HG03175 (cell line): Measurements from ENCODE around the gene CXorf66.
"Not testable (repeated sequence)": the region's sequence is repeated elsewhere in the genome, so short reads cannot be mapped to it uniquely, and the experiment has no call there.

Experiments
- ATAC-seq: cut with Tn5 transposase; IDR thresholded peaks from one replicate; pipeline ENCODE4 v1.9.1; 2021; ENCODE audit warnings: mild to moderate bottlenecking, moderate library complexity; ENCODE audit not compliant: unreplicated experiment

CXorf66 gene, protein sequence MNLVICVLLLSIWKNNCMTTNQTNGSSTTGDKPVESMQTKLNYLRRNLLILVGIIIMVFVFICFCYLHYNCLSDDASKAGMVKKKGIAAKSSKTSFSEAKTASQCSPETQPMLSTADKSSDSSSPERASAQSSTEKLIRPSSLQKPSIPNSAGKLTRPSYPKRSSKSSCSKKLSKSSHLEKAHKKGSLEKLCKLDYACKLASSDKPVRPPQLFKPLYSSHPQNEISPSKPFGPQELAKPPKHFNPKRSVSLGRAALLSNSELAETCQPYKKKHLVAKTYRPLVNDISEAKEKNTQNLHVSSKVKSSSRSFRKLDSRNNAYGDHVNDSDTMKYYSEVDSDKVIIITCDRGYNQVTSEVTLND

DNA sequence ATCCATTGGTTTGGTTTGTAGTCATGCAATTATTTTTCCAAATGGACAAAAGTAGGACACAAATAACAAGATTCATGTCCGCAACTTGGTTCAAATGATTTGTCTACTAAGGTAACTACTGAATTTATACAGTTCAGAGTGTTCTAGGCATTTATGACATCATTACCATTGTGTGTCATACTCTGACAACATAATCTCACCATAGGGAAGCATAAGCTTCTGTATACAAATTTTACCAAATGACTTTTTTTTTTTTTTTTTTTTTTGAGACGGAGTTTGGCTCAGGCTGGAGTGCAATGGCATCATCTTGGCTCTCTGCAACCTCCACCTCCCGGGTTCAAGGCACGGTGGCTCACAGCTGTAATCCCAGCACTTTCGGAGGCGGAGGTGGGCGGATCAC lies at the start of gene CXorf66:
TSS of gene CXorf66 (minus strand) at position 101 of the 400 bp plus-strand sequence. CDS start at position 76, 25 bp downstream.
- no peak for ATAC-seq

DNA sequence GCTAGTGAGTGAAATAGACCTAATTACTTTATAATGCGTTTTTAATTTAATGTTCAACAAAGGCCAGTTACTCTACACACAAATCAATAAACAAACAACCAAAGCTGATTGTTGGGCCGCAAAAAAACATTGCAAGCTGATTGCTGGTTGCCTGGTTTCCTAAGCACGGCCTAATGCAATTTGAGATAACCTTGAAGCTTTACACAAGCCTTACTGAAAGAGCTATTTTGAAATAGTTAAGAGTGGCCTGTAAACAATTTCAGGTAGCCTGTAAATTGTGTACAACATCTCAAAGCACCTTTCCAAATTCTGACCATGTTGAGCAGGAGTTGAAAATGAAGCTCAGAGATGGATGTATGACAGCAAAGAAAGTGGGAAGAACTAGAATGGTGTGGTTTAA lies 17.5 kb upstream of the CXorf66 start:
- no peak for ATAC-seq

DNA sequence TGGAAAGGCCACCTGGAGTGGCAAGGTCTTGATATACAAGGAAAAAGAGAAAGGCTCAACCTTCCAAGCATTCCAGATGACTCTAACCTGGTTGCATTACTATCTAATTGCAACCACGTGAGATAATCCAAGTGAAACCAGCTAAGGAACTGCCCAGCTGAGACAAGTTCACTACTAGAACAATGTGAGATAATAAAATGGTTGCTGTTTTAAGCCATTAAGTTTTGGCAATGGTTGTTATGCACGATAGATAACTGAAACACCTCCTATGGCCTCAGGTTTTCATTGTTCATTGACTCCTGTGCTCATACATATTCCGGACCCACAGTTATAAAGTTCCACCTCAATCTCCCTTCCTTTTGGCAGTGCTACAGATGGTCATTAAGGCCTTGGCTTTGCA lies 9.2 kb upstream of the CXorf66 start:
- ATAC-seq = no peak

DNA sequence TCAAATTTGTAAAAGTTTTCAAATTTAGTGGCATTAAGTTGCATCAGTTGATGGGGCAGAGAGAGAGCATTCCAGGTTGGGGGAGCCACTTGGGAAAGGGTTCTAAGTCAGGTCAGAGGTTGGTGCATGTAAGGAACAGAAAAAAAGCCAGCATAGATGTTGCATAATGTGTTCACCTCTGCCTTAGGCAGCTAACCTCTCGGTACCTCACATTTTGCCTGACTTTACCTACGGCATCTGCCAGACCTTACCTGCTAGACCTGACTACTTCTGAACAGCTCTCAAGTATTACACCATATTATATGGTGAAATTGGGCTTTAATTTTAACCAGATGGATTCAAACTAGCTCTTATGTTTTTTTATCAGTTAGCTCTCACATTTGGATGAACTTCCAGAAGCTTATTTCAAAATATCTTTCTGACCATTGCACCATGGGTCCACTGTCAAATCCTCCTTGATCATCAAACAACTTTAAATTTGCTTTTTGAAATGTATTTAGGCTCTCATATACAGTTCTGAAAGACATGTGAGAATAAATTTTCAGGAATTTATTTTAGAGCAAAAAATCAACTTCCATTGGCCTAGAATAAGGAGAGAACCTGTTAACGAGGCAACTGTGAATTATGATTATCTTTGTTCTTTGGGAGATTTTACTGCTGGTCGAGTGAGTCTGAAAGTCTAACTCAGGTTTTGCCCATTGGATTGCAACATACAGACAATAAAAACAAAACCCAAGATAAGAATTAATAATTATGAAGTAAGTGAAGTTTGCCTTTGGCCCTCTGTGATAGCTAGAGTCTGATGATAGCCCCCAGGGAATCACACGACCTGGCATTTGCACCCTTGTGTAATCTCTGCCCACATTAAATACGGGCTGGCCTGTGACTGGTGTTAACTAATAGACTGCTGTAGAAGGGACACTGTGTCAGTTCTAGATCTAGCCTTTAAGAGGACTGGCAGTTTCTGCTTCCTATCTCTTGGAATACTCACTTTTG lies 7.6 kb upstream of the CXorf66 start:
- no peak for ATAC-seq

DNA sequence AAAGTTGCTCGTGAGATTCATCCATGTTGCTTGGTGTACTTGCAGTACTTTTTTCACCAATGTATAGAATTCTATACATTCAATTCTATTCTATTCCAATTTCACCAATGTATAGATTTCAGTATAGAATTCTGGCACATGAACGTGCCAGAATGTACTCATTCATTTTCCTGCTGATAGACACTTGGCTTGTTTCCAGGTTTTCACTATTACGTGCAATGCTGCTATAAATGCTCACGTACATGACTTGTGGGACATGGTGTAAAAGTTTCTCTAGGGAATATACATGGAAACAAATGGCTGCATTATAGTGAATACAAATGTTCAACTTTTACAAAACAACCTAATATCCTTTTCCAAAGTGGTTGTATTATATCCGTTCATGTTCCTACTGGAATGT lies 6.8 kb upstream of the CXorf66 start:
- no peak for ATAC-seq

DNA sequence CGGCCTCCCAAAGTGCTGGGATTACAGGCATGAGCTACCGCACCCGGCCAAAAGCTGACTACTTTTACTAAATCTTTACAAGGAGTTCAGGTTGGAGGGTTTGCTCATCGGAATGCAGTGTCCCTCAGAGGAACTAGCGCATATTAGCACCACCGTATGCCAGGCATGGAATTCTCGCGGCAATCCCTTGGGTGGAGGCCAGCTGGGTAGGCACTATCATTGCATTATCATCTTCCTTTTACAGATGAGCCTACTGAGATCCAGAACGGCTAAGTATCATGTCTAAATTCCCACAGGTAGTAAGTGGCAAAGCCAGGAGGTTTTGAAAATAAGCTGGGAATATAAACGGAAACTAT lies 6.1 kb upstream of the CXorf66 start:
- no peak for ATAC-seq

DNA sequence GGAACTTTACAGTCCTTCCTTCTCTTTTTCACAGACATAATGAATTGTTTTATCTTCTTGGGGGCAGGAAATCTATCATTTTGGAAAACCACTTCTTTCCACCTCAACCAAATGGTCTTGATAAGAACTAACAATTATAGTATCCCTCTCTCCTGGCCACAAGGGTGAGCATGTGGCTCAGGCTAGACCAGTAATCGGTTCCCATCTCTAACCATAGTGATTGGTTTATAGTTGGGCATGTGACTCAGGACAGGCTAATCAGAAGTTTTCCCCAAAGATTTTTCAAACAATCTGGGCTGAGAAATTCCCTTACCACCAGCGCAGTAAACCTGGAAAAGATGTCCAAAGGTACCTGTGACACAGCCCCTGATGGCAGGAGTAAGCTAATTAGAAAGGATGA lies 4.0 kb upstream of the CXorf66 start:
- no peak for ATAC-seq

DNA sequence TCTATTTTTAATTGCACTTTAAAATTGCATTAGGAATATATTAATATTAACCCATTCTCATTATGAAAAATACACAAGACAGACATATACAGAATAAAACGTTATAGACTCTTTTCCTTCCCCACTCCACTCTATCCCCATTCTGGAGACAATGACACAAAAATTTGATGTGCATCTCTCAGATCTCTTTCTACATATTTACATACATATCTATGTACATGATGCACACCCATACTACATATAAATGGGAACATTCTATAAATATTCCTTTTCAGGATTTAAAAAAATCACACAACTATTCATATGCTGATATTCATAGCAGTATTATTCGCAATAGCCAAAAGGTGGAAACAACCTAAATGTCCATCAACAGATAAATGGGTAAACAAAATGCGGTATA lies 2.4 kb upstream of the CXorf66 start:
- ATAC-seq = no peak

DNA sequence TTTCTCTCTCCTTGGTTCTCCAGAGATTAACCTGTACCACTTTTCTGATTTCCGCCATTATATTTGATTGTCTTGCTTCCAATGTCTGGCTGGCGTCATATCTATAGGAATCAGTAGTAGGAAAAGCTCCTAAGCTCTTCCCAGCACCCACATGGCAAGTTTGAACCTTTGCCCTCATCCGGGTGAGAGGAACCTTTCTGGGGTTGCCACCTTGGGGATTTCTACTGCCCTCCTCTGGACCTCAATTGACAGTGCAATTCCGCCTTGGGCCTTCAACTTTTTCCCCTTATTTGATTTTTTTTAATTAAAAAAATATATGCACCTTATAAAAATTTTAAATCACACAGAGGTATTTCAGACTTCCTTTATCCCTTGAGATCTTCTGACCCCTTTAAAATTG lies 2.0 kb upstream of the CXorf66 start:
- ATAC-seq = peak; percentile 46

DNA sequence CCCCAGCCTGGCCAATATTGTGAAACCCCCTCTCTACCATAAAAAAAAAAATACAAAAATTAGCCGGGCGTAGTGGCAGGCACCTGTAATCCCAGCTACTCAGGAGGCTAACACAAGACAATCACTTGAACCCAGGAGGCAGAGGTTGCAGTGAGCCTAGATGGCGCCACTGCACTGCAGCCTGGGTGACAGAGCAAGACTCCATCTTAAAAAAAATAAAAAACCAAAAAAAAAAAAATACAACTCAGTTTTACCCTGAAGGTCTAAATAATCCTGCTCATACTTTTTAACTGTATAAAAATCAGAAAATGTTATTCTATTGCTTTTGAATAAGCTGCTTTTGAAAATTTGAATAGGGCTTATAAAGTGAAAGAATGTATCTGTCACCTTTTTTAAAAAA lies 838 bp upstream of the CXorf66 start:
- not testable (repeated sequence) for ATAC-seq

DNA sequence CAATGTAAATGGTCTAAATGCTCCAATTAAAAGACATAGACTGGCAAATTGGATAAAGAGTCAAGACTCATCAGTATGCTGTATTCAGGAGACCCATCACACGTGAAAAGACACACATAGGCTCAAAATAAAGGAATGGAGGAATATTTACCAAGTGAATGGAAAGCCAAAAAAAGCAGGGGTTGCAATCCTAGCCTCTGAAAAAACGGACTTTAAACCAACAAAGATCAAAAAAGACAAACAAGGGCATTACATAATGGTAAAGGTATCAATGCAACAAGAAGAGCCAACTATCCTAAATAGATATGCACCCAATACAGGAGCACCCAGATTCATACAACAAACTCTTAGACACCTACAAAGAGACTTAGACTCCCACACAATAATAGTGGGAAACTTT lies 4.2 kb downstream of the CXorf66 start:
- not testable (repeated sequence) for ATAC-seq

DNA sequence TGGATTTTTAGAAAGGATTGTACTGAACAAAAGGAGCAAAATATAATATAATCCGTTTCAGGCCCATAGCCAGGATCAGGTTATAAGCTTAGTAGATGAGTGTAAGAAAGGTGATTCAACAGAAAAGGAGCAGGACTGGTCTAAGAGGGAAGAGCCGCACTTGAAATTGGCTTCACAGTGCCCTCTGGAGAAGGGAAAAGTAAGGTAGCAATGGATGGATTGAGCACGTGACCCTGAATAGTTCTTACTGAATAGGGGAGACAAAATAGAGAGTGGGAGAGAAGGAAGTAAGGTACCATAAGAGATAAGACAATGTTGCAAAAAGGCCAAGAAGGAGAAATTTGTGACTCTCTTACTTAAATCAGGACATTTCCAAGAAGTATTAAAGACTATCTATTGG lies 15.6 kb downstream of the CXorf66 start:
- no peak for ATAC-seq

DNA sequence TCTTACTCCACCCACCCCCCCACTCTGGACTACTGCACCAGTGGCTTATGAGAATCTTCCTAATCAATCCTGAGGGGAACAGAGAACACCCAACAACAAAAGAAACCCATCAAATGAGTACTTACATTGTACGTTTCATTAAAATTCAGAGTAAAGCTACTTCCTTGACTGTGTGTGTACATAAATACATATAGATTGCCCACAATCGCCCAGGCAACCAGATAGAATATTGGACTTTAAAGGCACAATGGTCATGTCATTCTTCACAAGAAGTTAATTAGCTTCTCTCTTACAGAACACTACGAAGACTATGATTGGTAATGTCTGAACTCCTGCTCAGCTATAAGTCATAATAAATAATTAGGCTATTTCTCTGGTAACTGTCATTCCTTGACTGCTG lies 20.2 kb downstream of the CXorf66 start:
- ATAC-seq = no peak

DNA sequence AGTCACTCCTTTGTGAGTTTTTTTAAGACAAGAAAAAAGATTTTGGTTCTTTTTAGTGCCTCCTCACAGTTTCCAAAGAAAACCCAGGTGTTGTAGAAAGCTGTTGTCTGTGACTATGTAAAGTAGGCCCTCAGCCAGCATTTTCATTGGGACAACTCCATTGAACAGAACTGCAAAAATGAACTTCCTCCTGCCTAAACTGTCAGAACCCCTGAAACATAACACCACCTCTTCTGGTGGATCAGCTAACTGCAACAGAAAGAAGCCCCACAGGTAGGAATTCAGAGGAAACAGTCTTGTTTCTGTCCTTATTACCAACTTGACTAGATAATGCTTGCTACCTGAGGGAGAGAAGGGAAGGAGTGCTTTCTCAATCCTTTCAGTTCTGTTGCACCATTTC lies 29.1 kb downstream of the CXorf66 start:
- ATAC-seq = no peak

DNA sequence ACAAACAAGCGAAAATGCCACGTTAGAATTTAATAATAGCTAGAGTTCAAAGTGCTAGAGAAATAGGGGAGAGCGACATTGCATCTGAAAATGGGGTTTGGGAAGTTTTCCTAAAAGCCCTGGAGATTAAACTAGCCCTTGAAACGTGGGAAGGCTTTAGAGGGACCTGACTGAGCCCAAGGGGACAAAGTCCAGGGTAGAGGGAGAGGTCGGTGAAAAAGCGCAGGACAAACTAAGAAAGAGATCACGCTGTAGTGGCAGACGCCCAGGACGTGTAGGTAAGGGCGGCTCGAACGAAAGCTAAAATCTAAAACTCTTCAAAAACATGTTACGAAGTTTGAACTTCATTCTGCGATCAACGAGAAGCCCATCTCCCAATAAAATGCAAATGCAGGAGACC lies 31.4 kb downstream of the CXorf66 start:
- no peak for ATAC-seq

DNA sequence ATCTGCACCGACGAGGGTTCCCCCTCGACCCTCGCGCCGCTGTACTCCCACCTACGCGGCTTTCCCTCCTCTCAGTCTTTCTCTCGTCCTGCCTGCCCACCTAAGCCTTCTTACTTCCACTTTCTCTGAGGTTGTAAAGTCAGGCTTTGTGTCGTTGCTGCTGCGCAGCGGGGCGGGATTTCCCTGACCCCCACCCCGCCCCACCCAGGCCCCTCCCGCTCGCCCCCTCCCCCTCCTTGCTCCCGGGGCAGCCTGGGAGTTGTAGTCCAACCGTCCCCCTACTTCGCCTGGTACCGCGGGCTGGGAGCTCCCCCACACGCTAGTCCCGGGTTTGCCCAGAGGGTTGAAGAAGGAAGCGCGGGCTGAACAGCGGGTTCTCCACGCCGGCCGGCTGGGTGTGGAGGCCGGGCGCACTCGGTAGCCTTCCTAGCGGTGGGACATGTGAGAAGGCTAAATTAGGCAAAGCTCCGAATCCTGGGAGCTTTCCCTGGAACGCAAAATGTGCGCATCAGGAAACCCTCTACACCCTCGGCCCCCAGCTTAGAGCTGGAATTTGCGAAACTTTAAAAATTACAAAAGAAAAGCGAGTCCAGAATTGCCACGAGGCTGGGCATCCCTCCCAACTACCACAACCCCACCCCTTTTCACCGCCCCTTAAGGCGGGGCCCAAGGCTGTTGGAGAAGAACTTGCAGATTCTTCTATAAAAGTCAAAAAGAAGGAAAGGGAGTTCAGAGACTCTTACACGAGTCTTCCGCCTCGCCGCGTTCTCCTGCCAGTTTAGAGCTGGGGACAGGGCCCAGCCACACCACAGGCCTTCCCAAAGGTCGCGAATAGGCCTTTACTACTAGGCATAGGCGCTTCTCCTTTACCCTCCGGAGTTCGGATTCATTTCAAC lies 32.2 kb downstream of the CXorf66 start, which contains the start of gene ATP11C:
TSS of gene ATP11C (minus strand) at position 153 of the 896 bp plus-strand sequence. CDS start 1,011 bp downstream, outside the sequence.
- ATAC-seq = peak; percentile 72

DNA sequence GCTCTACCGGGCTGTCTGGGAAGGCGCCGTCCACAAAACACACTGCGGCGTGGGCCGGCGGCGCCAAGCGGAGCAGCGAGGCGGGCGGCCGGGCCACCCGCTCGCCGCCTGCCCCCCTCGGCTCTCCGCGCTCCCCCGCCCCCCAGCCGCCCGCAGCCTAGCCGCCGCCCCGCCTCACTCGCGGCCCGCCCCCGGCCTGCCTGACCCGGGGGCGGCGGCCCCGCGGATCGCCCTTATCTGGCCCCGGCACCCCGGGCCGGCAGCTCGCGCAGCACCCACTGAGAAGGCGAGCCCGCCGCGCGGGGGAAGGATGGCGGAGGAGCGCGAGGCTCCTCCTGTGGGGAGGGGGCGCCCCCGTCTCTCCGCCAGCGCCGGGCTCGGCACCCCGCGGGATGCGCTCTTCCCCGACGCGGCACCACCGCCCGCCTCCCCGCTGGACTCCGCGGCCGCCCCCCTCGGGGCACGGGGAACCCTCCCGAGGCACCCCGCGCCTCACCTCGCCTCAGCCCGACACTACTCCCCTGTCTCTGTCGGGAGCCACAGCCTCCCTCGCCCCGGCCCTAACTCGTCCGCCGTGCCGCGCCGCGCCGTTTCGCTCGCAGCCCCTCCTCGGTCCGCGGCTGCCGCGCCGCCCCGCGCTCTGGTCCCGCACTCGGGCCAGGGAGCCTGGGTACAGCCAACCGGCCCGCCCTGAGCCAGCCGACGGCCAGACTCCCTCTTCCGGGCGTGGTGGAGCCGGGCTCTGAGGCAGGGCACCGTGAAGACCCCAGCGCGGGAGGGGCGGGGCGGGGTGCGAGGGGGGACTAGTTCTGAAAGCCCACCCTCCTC lies 33.0 kb downstream of the CXorf66 start:
- peak; percentile 42 for ATAC-seq

DNA sequence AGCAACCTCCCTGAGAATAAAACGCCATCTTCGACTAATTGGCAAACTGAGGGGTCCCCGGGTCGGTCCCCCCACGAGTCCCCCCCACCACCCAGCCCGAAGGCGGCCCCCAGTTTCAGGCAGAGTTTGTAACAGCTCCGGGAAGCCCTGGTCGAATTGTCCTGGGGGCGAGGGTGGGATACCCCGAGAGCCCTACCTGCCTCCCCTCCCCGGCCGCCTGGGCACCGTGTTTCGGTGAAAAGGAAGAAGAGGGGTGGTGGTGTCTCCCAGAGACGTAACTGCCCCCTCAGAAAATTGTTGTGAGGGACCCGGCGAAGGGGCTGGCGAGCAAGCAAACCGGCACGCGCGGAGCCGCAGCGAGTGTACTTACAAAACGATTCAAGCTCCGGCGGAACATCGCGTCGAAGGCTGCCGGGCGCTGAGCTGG lies 33.7 kb downstream of the CXorf66 start:
- no peak for ATAC-seq

DNA sequence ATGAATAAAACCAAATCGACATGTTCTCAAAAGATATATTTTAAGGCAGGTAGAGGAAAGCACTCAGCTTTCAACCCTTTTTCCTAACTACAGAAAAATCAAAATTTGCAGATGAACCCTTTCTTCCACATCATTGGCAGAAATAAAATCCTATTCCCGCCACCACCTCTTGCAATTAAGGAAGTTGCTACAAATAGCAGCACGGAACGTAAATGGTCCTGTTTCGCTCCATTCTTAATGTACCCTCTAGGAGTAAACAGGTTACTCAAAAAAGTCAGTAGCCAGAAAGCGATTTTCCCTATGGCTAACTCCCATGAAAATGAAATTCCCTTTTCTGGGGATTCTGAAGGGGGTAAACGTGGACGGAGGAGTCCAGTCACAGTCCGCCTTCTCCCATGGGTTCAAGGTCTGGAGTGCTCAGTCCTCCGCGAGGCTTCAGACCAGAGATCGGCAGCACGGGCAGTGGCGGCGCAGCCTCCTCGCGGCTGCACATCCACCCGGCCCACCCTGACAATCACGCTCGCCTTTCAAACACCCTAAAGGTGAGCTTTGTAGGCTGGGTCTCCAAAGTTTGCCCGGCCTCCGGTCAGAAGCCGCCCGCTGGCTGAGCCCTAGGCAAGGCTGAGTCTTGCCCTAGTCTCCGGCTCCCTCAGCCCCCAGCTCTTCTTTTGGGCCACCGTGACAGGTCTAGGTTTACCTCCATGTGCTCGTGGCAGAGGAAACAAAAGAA lies 34.2 kb downstream of the CXorf66 start:
- ATAC-seq = no peak
